ENCODE measurements around the gene FHIT. TPM values are rescaled to one million over a fixed set of nuclear protein-coding genes. Genes with fewer than 3 reads are reported as not detected.

FHIT gene
- total RNA-seq, 2 donors from 2014 or later: 6.8 to 12.3 TPM

- Mint-ChIP-seq H3K4me1 (no peaks in the 10 kb centered on the region), H3K4me3 (no peak overlapping the region), H3K27me3 (ENCODE audit: insufficient read depth) (no peaks in the 10 kb centered on the region), H3K27ac (no peak overlapping the region), H3K36me3 (ENCODE audit: low read depth) (peaks cover 15% of the 10 kb centered on the region), H3K9me3 (peaks cover 34% of the 10 kb centered on the region)
- WGBS, 2 experiments (ENCODE audit: insufficient coverage in 1 of 2, insufficient read length in 1 of 2): 89% methylated on average over 2 of the region's 2 CpGs; no CpG with 5 or more reads in 1 of the 2 experiments
- Histone ChIP-seq H3K4me1 (ENCODE audit: control insufficient read depth, insufficient read depth, low read length) (no peaks in the 10 kb centered on the region), H3K4me3 (ENCODE audit: low read length) (no peak overlapping the region), H3K9ac (ENCODE audit: extremely low read depth, low read length, poor library complexity, severe bottlenecking) (no peak overlapping the region), H3K27me3 (ENCODE audit: control insufficient read depth, insufficient read depth, low read length, poor library complexity, severe bottlenecking) (no peaks in the 10 kb centered on the region), H3K9me3 (ENCODE audit: control insufficient read depth, low read length) (peaks cover 26% of the 10 kb centered on the region), H3K27ac (ENCODE audit: low read depth, low read length) (no peak overlapping the region), H3K36me3 (ENCODE audit: control insufficient read depth, insufficient read depth, low read length) (no peaks in the 10 kb centered on the region)
- DNase-seq: no peak
- TF ChIP-seq CTCF (conservative IDR thresholded peaks at IDR 0.05): no peak
Measured at GRCh38 chr3:61040618-61041017, 210.6 kb downstream of the FHIT start.

GRCh38 chr3:61035573-61035972 lies 215.7 kb downstream of the FHIT start:
- Mint-ChIP-seq H3K27ac (no peak overlapping the region), H3K27me3 (ENCODE audit: insufficient read depth) (no peaks in the 10 kb centered on the region), H3K4me1 (no peaks in the 10 kb centered on the region), H3K4me3 (no peak overlapping the region), H3K36me3 (ENCODE audit: low read depth) (peaks cover 11% of the 10 kb centered on the region), H3K9me3 (peaks cover 29% of the 10 kb centered on the region)
- H3K36me3 ChIP-seq (ENCODE audit: control insufficient read depth, insufficient read depth, low read length): no peaks in the 10 kb centered on the region
- 77 to 100% methylated on average over 1 of the region's 1 CpG for WGBS, 2 experiments (ENCODE audit: insufficient coverage in 1 of 2, insufficient read length in 1 of 2)
- no peak overlapping the region for H3K27ac ChIP-seq (ENCODE audit: low read depth, low read length)
- TF ChIP-seq CTCF (conservative IDR thresholded peaks at IDR 0.05): no peak
- H3K27me3 ChIP-seq (ENCODE audit: control insufficient read depth, insufficient read depth, low read length, poor library complexity, severe bottlenecking): no peaks in the 10 kb centered on the region
- H3K9ac ChIP-seq (ENCODE audit: extremely low read depth, low read length, poor library complexity, severe bottlenecking): no peak overlapping the region
- no peak for DNase-seq
- H3K9me3 ChIP-seq (ENCODE audit: control insufficient read depth, low read length): peaks cover 18% of the 10 kb centered on the region
- no peak overlapping the region for H3K4me3 ChIP-seq (ENCODE audit: low read length)
- H3K4me1 ChIP-seq (ENCODE audit: control insufficient read depth, insufficient read depth, low read length): no peaks in the 10 kb centered on the region

- H3K4me1 ChIP-seq (ENCODE audit: control insufficient read depth, insufficient read depth, low read length): peaks cover 3% of the 10 kb centered on the region
- H3K9me3 ChIP-seq (ENCODE audit: control insufficient read depth, low read length): peaks cover 10% of the 10 kb centered on the region
- Mint-ChIP-seq H3K36me3 (ENCODE audit: low read depth) (peaks cover 3% of the 10 kb centered on the region), H3K4me1 (peaks cover 7% of the 10 kb centered on the region), H3K9me3 (peaks cover 13% of the 10 kb centered on the region), H3K27ac (no peak overlapping the region), H3K27me3 (ENCODE audit: insufficient read depth) (no peaks in the 10 kb centered on the region), H3K4me3 (no peak overlapping the region)
- H3K27me3 ChIP-seq (ENCODE audit: control insufficient read depth, insufficient read depth, low read length, poor library complexity, severe bottlenecking): no peaks in the 10 kb centered on the region
- no peak for DNase-seq
- TF ChIP-seq CTCF (conservative IDR thresholded peaks at IDR 0.05): no peak
- WGBS, 2 experiments (ENCODE audit: insufficient coverage in 1 of 2, insufficient read length in 1 of 2): 93 to 100% methylated on average over 1 to 5 of the region's 5 CpGs
- no peak overlapping the region for H3K27ac ChIP-seq (ENCODE audit: low read depth, low read length)
- no peak overlapping the region for H3K4me3 ChIP-seq (ENCODE audit: low read length)
- H3K36me3 ChIP-seq (ENCODE audit: control insufficient read depth, insufficient read depth, low read length): no peaks in the 10 kb centered on the region
- H3K9ac ChIP-seq (ENCODE audit: extremely low read depth, low read length, poor library complexity, severe bottlenecking): no peak overlapping the region
Measured at GRCh38 chr3:61032991-61033390, 218.3 kb downstream of the FHIT start.
